Measurements from ENCODE around the gene PRRC1. TPM values are rescaled to one million over a fixed set of nuclear protein-coding genes. Genes with fewer than 3 reads are reported as not detected.
A peak's percentile ranks its signal among the peaks of the same experiment; 100 is the strongest.

PRRC1 gene
- total RNA-seq (10 to 100 TPM; 27.6 to 33.9 (median 31.6) TPM), polyA plus RNA-seq (13.9 TPM)
- long read RNA-seq, donor 1, full-length matches to known transcripts: 29 of 38 reads
- long read RNA-seq, donor 1, partial matches to known transcripts: 5 of 38 reads
- long read RNA-seq, donor 1, other reads (novel, unspliced or antisense): 4 of 38 reads
- long read RNA-seq, donor 2, full-length matches to known transcripts: 8 of 10 reads
- long read RNA-seq, donor 2, partial matches to known transcripts: 1 of 10 reads
- long read RNA-seq, donor 2, other reads (novel, unspliced or antisense): 1 of 10 reads
- long read RNA-seq, donor 3, full-length matches to known transcripts: 20 of 44 reads
- long read RNA-seq, donor 3, partial matches to known transcripts: 22 of 44 reads
- long read RNA-seq, donor 3, other reads (novel, unspliced or antisense): 2 of 44 reads
- long read RNA-seq, donor 4, full-length matches to known transcripts: 9 of 10 reads
- long read RNA-seq, donor 4, partial matches to known transcripts: 1 of 10 reads
- long read RNA-seq, donor 4, other reads (novel, unspliced or antisense): 0 of 10 reads

- H3K4me1 ChIP-seq (ENCODE audit: control insufficient read depth, insufficient read depth, low read length): no peaks in the 10 kb centered on the region
- H3K27me3 ChIP-seq (ENCODE audit: control insufficient read depth, insufficient read depth): no peaks in the 10 kb centered on the region
- intact Hi-C loops (cut with DNase I): no loop called here
- H3K4me3 ChIP-seq (ENCODE audit: low read length): peak within 1 kb of the TSS; percentile 83
- no peaks in the 10 kb centered on the region for H3K9me3 ChIP-seq (ENCODE audit: control insufficient read depth, low read length)
- DNase-seq: peak; percentile 86 to 94 (median 93)
- WGBS: under 1% methylated on average over 80 of the region's 80 CpGs
- ATAC-seq: peak; percentile 97
- peak within 1 kb of the TSS; percentile 69 for H3K27ac ChIP-seq (ENCODE audit: low read length)
Observed at GRCh38 chr5:127517480-127518318, at the start of gene PRRC1. Gene PRRC1, plus strand, starts transcription at chr5:127517640. Its CDS starts 5,840 bp downstream, at chr5:127523480.

- Histone ChIP-seq H3K9me3 (ENCODE audit: control insufficient read depth, low read length) (no peaks in the 10 kb centered on the region), H3K4me1 (ENCODE audit: control insufficient read depth, insufficient read depth, low read length) (no peaks in the 10 kb centered on the region), H3K4me3 (ENCODE audit: low read length) (no peak overlapping the region), H3K27ac (ENCODE audit: low read length) (no peak overlapping the region), H3K27me3 (ENCODE audit: control insufficient read depth, insufficient read depth) (no peaks in the 10 kb centered on the region)
- WGBS: 65% methylated on average over 2 of the region's 2 CpGs
- ATAC-seq: no peak
- intact Hi-C loops (cut with DNase I): no loop called here
- no peak for DNase-seq
Observed at GRCh38 chr5:127471211-127471610, 46.2 kb upstream of the PRRC1 start.

DNA sequence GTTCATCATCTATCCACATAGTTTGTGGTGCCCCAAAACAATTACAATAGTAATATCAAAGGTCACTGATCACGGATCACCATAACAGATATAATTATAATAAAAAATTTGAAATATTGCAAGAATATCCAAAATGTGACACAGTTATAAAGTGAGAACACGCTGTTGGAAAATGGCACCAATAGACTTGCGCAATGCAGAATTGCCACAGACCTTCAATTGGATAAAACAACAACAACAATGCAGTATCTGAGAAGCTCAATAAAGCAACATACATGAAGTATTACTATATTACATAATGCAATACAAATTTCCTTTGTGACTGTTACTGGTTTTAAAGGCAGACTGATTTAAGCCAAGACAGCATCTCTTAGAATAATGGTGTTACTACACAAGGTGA is 44.7 kb upstream of the PRRC1 start:
- 95% methylated on average over 3 of the region's 3 CpGs for WGBS
- Histone ChIP-seq H3K4me1 (ENCODE audit: control insufficient read depth, insufficient read depth, low read length) (no peaks in the 10 kb centered on the region), H3K9me3 (ENCODE audit: control insufficient read depth, low read length) (no peaks in the 10 kb centered on the region), H3K27me3 (ENCODE audit: control insufficient read depth, insufficient read depth) (no peaks in the 10 kb centered on the region), H3K4me3 (ENCODE audit: low read length) (no peak overlapping the region), H3K27ac (ENCODE audit: low read length) (no peak overlapping the region)
- ATAC-seq: no peak
- intact Hi-C loops (cut with DNase I): no loop called here
- no peak for DNase-seq

DNA sequence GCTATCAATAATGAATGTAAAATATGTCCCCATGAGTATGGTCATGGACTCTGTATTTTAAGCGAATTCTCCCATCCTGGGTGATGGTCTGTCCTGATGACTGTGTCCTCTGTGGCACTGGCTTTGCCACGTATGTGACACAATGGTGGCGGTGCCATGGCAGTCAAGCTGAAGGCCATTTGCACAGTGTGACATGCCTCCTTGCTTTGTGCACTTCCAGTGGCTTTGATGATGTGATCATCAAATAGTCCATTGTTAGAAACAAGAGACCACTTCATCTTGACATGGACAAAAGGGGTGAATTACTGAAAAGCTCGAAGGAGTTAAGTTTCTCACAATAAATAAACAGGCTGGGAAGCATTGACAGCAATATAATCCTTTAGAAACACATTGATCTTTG is 31.0 kb upstream of the PRRC1 start:
- 86% methylated on average over 4 of the region's 4 CpGs for WGBS
- intact Hi-C loops (cut with DNase I): no loop called here

DNA sequence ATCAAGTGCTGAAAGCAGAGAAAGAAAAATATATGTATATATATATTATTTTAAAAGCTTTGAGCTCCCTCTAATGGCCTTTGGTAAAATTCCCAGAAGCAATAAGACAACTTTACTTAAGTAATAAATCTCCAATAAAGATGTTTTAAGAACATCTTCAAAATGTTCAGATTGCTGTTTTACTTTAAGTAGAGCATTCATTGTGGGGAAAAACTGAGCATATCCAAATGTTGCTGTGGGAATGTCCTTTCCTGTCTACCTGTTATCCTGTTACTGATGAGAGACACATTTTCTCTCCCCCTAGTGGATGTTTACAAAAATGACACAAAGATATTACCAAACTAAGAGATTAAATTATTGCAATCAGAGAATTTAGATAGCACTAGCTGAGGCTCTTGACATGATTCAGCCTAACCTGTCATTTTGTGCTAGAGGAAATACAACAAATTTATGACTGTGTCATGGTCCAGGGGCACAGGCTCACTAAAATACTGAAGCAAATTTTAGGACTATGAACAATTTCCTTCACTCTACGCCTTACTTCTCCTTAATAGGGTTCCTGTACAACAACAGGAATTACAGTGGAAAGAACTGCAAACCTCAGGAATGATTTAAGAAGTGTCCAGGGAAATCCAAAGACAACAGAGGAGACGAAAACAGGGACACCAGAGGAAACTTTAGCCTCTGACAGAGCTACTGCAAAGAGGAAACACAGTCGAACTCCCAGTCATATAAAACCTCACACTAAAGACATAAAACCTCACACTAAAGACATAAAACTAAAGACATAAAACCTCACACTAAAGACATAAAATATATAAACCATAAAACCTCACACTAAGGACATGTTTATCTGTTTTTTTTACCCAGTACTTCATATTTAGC is 24.3 kb upstream of the PRRC1 start:
- H3K27me3 ChIP-seq (ENCODE audit: control insufficient read depth, insufficient read depth): no peaks in the 10 kb centered on the region
- intact Hi-C loops (cut with DNase I): loop anchor here in 3 of 4 donors (5.0 to 10.0 kb wide), 2 partner anchors 198 to 201 kb away; partner anchors contain the start of gene MEGF10 (in 3 of the 3)
- no peak overlapping the region for H3K4me3 ChIP-seq (ENCODE audit: low read length)
- ATAC-seq (peak in 1 of 2 donors; percentile 36), DNase-seq (no peak)
- no peaks in the 10 kb centered on the region for H3K4me1 ChIP-seq (ENCODE audit: control insufficient read depth, insufficient read depth, low read length)
- H3K27ac ChIP-seq (ENCODE audit: low read length): no peak overlapping the region
- WGBS: 67% methylated on average over 3 of the region's 3 CpGs
- no peaks in the 10 kb centered on the region for H3K9me3 ChIP-seq (ENCODE audit: control insufficient read depth, low read length)

More for the DNA sequence above, 31.0 kb upstream of the PRRC1 start:
- no peaks in the 10 kb centered on the region for H3K27me3 ChIP-seq (ENCODE audit: control insufficient read depth, insufficient read depth)
- no peak overlapping the region for H3K4me3 ChIP-seq (ENCODE audit: low read length)
- H3K4me1 ChIP-seq (ENCODE audit: control insufficient read depth, insufficient read depth, low read length): no peaks in the 10 kb centered on the region
- ATAC-seq (no peak), DNase-seq (no peak)
- no peaks in the 10 kb centered on the region for H3K9me3 ChIP-seq (ENCODE audit: control insufficient read depth, low read length)
- H3K27ac ChIP-seq (ENCODE audit: low read length): no peak overlapping the region

- H3K27me3 ChIP-seq (ENCODE audit: control insufficient read depth, insufficient read depth): no peaks in the 10 kb centered on the region
- ATAC-seq: no peak
- WGBS: 70% methylated on average over 1 of the region's 1 CpG
- no peaks in the 10 kb centered on the region for H3K4me1 ChIP-seq (ENCODE audit: control insufficient read depth, insufficient read depth, low read length)
- DNase-seq: no peak
- no peak overlapping the region for H3K4me3 ChIP-seq (ENCODE audit: low read length)
- no peaks in the 10 kb centered on the region for H3K9me3 ChIP-seq (ENCODE audit: control insufficient read depth, low read length)
- no peak overlapping the region for H3K27ac ChIP-seq (ENCODE audit: low read length)
- intact Hi-C loops (cut with DNase I): loop anchor here in 2 of 4 donors (10.0 kb wide), 1 partner anchor 204 kb away; the partner anchor contains the start of gene MEGF10 (in 2 of the 2)
Observed at GRCh38 chr5:127498548-127498947, 18.9 kb upstream of the PRRC1 start.

- Histone ChIP-seq H3K27ac (ENCODE audit: low read length) (no peak overlapping the region), H3K4me1 (ENCODE audit: control insufficient read depth, insufficient read depth, low read length) (no peaks in the 10 kb centered on the region), H3K9me3 (ENCODE audit: control insufficient read depth, low read length) (no peaks in the 10 kb centered on the region), H3K27me3 (ENCODE audit: control insufficient read depth, insufficient read depth) (no peaks in the 10 kb centered on the region), H3K4me3 (ENCODE audit: low read length) (no peak overlapping the region)
- intact Hi-C loops (cut with DNase I): no loop called here
- 68% methylated on average over 2 of the region's 2 CpGs for WGBS
- DNase-seq (no peak), ATAC-seq (no peak)
Observed at GRCh38 chr5:127505905-127506304, 11.5 kb upstream of the PRRC1 start.

DNA sequence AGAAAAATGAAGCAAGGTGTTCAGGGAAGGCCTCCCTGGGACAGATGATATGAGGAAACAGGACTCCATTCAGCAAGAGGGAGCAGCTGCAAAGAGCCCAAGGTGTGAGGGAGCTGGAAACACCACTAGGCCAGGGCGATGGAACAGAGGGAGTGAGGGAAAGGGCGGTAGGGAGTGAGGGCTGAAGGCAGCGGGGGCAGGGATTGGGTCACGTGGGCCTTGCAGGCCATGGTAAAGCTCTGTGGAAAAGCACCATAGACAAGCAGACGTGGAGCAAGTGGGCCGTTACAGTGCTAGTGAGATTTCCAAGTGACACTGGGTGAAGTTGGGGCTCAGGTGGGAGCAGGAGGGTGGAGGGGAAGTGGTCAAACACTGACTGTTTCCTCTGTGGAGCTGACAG is 10.8 kb upstream of the PRRC1 start:
- no peak for ATAC-seq

DNA sequence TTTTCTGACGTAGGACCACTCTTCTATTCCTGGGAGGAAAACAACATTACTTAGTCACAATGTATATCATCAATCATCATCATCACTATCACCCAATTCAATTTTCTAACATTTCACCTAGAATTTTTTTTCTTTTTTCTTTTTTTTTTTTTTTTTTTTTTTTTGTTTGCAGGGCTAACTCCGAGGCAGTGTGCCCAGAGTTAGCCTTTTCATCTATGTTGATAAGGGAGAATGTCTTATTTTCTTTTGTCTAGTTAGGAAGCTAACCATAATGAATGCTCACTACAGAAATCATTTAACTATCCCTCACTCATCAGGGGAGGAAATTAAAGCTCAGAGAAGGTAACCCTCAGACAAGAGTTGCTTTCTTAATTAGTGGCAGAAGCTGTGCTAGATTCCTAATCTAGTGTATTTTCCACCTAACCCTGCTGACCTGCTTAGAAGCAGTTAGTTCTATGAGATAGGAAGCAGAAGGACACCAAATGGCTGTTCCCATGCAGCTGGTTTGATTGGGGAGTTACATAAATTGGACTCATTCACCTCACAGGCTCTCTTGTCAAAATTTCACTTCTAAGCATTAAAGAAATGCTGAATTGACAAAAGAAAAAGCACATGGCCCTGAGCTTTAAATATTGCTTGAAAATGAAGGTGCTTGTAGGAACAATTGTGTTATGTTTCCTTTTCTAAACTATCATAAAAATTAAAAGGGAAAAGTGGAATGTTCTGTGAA is 8.6 kb upstream of the PRRC1 start:
- intact Hi-C loops (cut with DNase I): no loop called here
- no peak for ATAC-seq
- no peaks in the 10 kb centered on the region for H3K27me3 ChIP-seq (ENCODE audit: control insufficient read depth, insufficient read depth)
- no peak for DNase-seq
- H3K27ac ChIP-seq (ENCODE audit: low read length): no peak overlapping the region
- H3K4me3 ChIP-seq (ENCODE audit: low read length): no peak overlapping the region
- WGBS: 60% methylated on average over 2 of the region's 2 CpGs
- H3K9me3 ChIP-seq (ENCODE audit: control insufficient read depth, low read length): no peaks in the 10 kb centered on the region
- no peaks in the 10 kb centered on the region for H3K4me1 ChIP-seq (ENCODE audit: control insufficient read depth, insufficient read depth, low read length)

More for the DNA sequence above, 10.8 kb upstream of the PRRC1 start:
- 69% methylated on average over 6 of the region's 6 CpGs for WGBS
- no peak overlapping the region for H3K4me3 ChIP-seq (ENCODE audit: low read length)
- no peaks in the 10 kb centered on the region for H3K9me3 ChIP-seq (ENCODE audit: control insufficient read depth, low read length)
- no peak for DNase-seq
- no peaks in the 10 kb centered on the region for H3K27me3 ChIP-seq (ENCODE audit: control insufficient read depth, insufficient read depth)
- intact Hi-C loops (cut with DNase I): no loop called here
- no peaks in the 10 kb centered on the region for H3K4me1 ChIP-seq (ENCODE audit: control insufficient read depth, insufficient read depth, low read length)
- no peak overlapping the region for H3K27ac ChIP-seq (ENCODE audit: low read length)
